ENCODE results near the gene SERPINB4. TPM values are rescaled to one million over a fixed set of nuclear protein-coding genes. Genes with fewer than 3 reads are reported as not detected.

The SERPINB4 gene
- total and polyA plus RNA-seq, 2 donors (not counting 1 experiment from before 2014, with no cell fraction given) = not detected

GRCh38 chr18:63681449-63682340, 37.6 kb upstream of the SERPINB4 start:
- ChIA-PET CTCF (no interaction called here), POLR2A (no interaction called here)
- Histone ChIP-seq H2AFZ (ENCODE audit: insufficient read depth, low read depth, low read length, poor library complexity, severe bottlenecking) (no peak overlapping the region), H3K9ac (ENCODE audit: low read length) (no peak overlapping the region), H3K79me2 (ENCODE audit: control insufficient read depth, insufficient read depth, low read length) (no peaks in the 10 kb centered on the region), H3K4me3 (ENCODE audit: control extremely low read depth in 1 of 5, extremely low read depth in 1 of 5, insufficient read depth in 1 of 5, low read depth in 2 of 5, low read length in 4 of 5) (no peak overlapping the region), H3K4me2 (replicated peaks; ENCODE audit: low read depth, low read length, poor library complexity, severe bottlenecking) (no peak overlapping the region), H3K4me1 (ENCODE audit: control insufficient read depth in 2 of 2, insufficient read depth in 2 of 2, low read length in 2 of 2) (no peaks in the 10 kb centered on the region), H3K36me3 (replicated peaks in 1 of 2; ENCODE audit: control extremely low read depth in 1 of 2, control insufficient read depth in 1 of 2, extremely low read depth in 1 of 2, insufficient read depth in 2 of 2, low read length in 1 of 2) (no peaks in the 10 kb centered on the region), H3K27me3 (replicated peaks in 1 of 4; ENCODE audit: control extremely low read depth in 1 of 4, control insufficient read depth in 3 of 4, insufficient read depth in 4 of 4, low read length in 3 of 4) (no peaks in the 10 kb centered on the region), H3K9me3 (ENCODE audit: control extremely low read depth in 1 of 3, control insufficient read depth in 2 of 3, insufficient read depth in 1 of 3, low read length in 2 of 3) (no peaks in the 10 kb centered on the region), H3K27ac (ENCODE audit: low read length in 2 of 2) (no peak overlapping the region), H4K20me1 (ENCODE audit: control insufficient read depth, insufficient read depth, low read length, poor library complexity, severe bottlenecking) (no peaks in the 10 kb centered on the region)
- Mint-ChIP-seq H3K4me1 (no peaks in the 10 kb centered on the region), H3K9me3 (ENCODE audit: insufficient read depth) (no peaks in the 10 kb centered on the region), H3K27ac (no peak overlapping the region), H3K27me3 (peaks cover 20% of the 10 kb centered on the region), H3K4me3 (no peak overlapping the region)
- TF ChIP-seq EZH2 (IDR thresholded peaks at IDR 0.05; ENCODE audit: borderline replicate concordance, insufficient read depth, low read depth, low read length, poor library complexity, severe bottlenecking) (no peak), CTCF (IDR thresholded peaks at IDR 0.05) (no peak)
- intact Hi-C loops (cut with micrococcal nuclease) = no loop called here
- ATAC-seq (ENCODE audit: low read depth) (no peak), DNase-seq (no peak)
- WGBS (ENCODE audit: insufficient coverage) = no CpG with 5 or more reads among the region's 2 CpGs

DNA sequence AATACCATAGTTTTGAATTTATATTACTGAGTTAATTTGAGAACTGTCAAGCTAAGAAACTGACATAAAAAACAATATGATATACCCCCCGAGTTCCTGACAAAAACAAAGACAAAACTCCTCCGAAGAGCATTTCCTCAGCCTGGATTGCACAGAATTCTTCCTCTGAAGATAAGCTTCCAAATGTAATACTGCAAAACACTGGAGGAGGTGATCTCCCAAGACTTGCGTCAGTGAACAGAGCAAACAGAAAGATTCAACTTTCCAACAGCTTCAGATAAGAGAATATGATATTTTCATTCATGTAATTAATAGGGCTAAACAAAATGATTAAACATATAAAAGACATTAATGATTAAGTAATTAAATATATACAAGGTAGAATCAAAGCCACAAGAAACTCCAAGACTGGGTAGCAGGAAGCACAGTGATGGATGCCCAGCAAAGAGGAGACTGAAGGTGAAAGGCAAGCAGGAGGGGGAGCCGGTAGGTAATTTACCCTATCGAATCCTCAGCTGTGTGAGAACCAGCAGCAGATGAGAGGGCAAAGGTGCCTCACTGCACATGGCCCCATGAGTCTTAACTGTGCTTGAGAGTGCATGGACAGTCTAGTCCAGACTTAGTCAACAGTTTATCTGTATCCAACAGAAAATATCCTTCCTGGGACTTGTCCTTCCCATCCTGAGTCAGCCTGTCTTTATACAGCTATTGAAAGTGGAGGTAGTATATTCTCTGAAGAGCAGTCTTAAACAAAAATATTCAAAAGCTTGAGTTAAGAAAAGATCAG, 36.0 kb upstream of the SERPINB4 start:
- Histone ChIP-seq H3K4me1 (ENCODE audit: control insufficient read depth in 2 of 2, insufficient read depth in 2 of 2, low read length in 2 of 2) (no peaks in the 10 kb centered on the region), H4K20me1 (ENCODE audit: control insufficient read depth, insufficient read depth, low read length, poor library complexity, severe bottlenecking) (no peaks in the 10 kb centered on the region), H3K4me3 (ENCODE audit: control extremely low read depth in 1 of 5, extremely low read depth in 1 of 5, insufficient read depth in 1 of 5, low read depth in 2 of 5, low read length in 4 of 5) (no peak overlapping the region), H3K36me3 (replicated peaks in 1 of 2; ENCODE audit: control extremely low read depth in 1 of 2, control insufficient read depth in 1 of 2, extremely low read depth in 1 of 2, insufficient read depth in 2 of 2, low read length in 1 of 2) (no peaks in the 10 kb centered on the region), H3K9me3 (ENCODE audit: control extremely low read depth in 1 of 3, control insufficient read depth in 2 of 3, insufficient read depth in 1 of 3, low read length in 2 of 3) (no peaks in the 10 kb centered on the region), H3K27ac (ENCODE audit: low read length in 2 of 2) (no peak overlapping the region), H3K4me2 (replicated peaks; ENCODE audit: low read depth, low read length, poor library complexity, severe bottlenecking) (no peak overlapping the region), H3K9ac (ENCODE audit: low read length) (no peak overlapping the region), H3K79me2 (ENCODE audit: control insufficient read depth, insufficient read depth, low read length) (no peaks in the 10 kb centered on the region), H3K27me3 (replicated peaks in 1 of 4; ENCODE audit: control extremely low read depth in 1 of 4, control insufficient read depth in 3 of 4, insufficient read depth in 4 of 4, low read length in 3 of 4) (no peaks in the 10 kb centered on the region), H2AFZ (ENCODE audit: insufficient read depth, low read depth, low read length, poor library complexity, severe bottlenecking) (no peak overlapping the region)
- no peak for DNase-seq
- H3K27me3 Mint-ChIP-seq = peaks cover 16% of the 10 kb centered on the region
- H3K9me3 Mint-ChIP-seq (ENCODE audit: insufficient read depth) = no peaks in the 10 kb centered on the region
- ChIA-PET CTCF (no interaction called here), POLR2A (no interaction called here)
- H3K4me1 Mint-ChIP-seq = no peaks in the 10 kb centered on the region
- no peak overlapping the region for H3K4me3 Mint-ChIP-seq
- ATAC-seq (ENCODE audit: low read depth) = no peak
- WGBS (ENCODE audit: insufficient coverage) = 90% methylated on average over 4 of the region's 5 CpGs
- intact Hi-C loops (cut with micrococcal nuclease) = no loop called here
- TF ChIP-seq CTCF (IDR thresholded peaks at IDR 0.05) (no peak), EZH2 (IDR thresholded peaks at IDR 0.05; ENCODE audit: borderline replicate concordance, insufficient read depth, low read depth, low read length, poor library complexity, severe bottlenecking) (no peak)
- H3K27ac Mint-ChIP-seq = no peak overlapping the region
